Neutrophil (primary cell): Measurements from ENCODE around the gene PDIA5.

Experiments
- H3K27ac ChIP-seq: fragments of 200-600 bp; sonication (generic); 2 replicates; pipeline ENCODE4 v1.5.1; 2016; ENCODE audit warnings: mild to moderate bottlenecking, moderate library complexity
- H3K27me3 ChIP-seq: fragments of 200-600 bp; sonication (generic); 2 replicates; pipeline ENCODE4 v1.6.0; 2016; ENCODE audit warnings: mild to moderate bottlenecking
- H3K36me3 ChIP-seq: fragments of 200-600 bp; sonication (generic); 2 replicates; pipeline ENCODE4 v1.5.1; 2017
- H3K4me1 ChIP-seq, 2 experiments: fragments of 200-600 bp in 1 of 2; sonication (generic) in 1 of 2; 1 replicate in 1 of 2; 2 replicates in 1 of 2; pipeline versions ENCODE4 v1.5.1 to v1.6.1; 2013 to 2016; ENCODE audit warnings: low read depth in 1 of 2, low read length in 1 of 2, mild to moderate bottlenecking in 1 of 2, moderate library complexity in 1 of 2; ENCODE audit not compliant: control insufficient read depth in 1 of 2, insufficient read depth in 1 of 2
- H3K4me3 ChIP-seq, 2 experiments: fragments of 200-600 bp in 1 of 2; sonication (generic) in 1 of 2; 1 replicate in 1 of 2; 2 replicates in 1 of 2; pipeline ENCODE4 v1.5.1; 2013 to 2016; ENCODE audit warnings: low read depth in 1 of 2, low read length in 1 of 2, mild to moderate bottlenecking in 1 of 2, moderate library complexity in 1 of 2
- H3K9me3 ChIP-seq: fragments of 200-600 bp; sonication (generic); 2 replicates; pipeline ENCODE4 v1.5.1; 2016
- CTCF ChIP-seq: fragments of 200-600 bp; sonication (generic); IDR thresholded peaks from 2 replicates; pipeline ENCODE4 v1.5.1; 2016; ENCODE audit warnings: antibody characterized with exemption

PDIA5 gene

DNA sequence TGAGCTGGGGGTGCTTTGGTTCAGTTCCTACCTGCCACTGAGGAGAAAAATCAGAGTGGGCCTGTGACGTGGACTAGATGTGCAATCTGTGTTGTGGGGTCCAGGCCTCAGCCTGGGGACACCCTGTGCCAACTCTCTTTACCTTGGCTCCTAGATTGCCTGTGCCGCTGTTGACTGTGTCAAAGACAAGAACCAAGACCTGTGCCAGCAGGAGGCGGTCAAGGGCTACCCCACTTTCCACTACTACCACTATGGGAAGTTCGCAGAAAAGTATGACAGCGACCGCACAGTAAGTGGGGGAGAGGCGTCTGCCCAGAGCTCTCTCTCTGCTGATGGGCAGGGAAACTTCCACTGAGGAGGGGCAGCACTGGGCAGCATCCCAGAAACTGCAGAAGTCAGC is 94.3 kb downstream of the PDIA5 start:
- Histone ChIP-seq H3K27me3 (no peaks in the 10 kb centered on the region), H3K4me1 (no peaks in the 10 kb centered on the region), H3K4me3 (no peak overlapping the region), H3K27ac (no peak overlapping the region), H3K36me3 (no peaks in the 10 kb centered on the region), H3K9me3 (no peaks in the 10 kb centered on the region)
- no peak for TF ChIP-seq CTCF

- no peak for TF ChIP-seq CTCF
- Histone ChIP-seq H3K4me3 (no peak overlapping the region), H3K9me3 (no peaks in the 10 kb centered on the region), H3K36me3 (no peaks in the 10 kb centered on the region), H3K4me1 (no peaks in the 10 kb centered on the region), H3K27me3 (no peaks in the 10 kb centered on the region), H3K27ac (no peak overlapping the region)
These were observed 96.3 kb downstream of the PDIA5 start for GRCh38 chr3:123163141-123163540.

GRCh38 chr3:123165163-123165562 is 98.3 kb downstream of the PDIA5 start:
- no peak for TF ChIP-seq CTCF
- H3K27ac ChIP-seq, result no peak overlapping the region
- no peaks in the 10 kb centered on the region for H3K36me3 ChIP-seq
- no peak overlapping the region for H3K4me3 ChIP-seq
- no peaks in the 10 kb centered on the region for H3K4me1 ChIP-seq
- H3K9me3 ChIP-seq, result no peaks in the 10 kb centered on the region
- H3K27me3 ChIP-seq, result no peaks in the 10 kb centered on the region

DNA sequence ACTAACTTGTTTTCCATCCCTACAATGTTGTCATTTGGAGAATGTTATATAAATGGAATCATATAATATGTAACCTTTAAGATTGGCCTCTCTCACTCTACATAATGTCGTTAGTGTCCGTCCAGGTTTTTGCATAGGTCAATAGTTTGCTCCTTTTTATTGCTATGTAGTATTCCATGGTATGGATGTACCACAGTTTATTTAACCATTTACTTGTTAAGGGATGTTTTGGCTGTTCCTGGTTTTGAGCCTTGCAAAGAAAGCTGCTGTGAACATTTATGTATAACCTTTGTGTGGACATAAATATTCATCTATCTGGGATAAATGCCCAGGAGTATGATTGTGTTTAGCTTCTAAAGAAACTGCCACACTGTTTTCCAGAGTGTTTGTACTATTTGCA is 100.9 kb downstream of the PDIA5 start:
- no peak for TF ChIP-seq CTCF
- Histone ChIP-seq H3K4me3 (no peak overlapping the region), H3K27ac (no peak overlapping the region), H3K27me3 (no peaks in the 10 kb centered on the region), H3K9me3 (no peaks in the 10 kb centered on the region), H3K36me3 (no peaks in the 10 kb centered on the region), H3K4me1 (no peaks in the 10 kb centered on the region)

DNA sequence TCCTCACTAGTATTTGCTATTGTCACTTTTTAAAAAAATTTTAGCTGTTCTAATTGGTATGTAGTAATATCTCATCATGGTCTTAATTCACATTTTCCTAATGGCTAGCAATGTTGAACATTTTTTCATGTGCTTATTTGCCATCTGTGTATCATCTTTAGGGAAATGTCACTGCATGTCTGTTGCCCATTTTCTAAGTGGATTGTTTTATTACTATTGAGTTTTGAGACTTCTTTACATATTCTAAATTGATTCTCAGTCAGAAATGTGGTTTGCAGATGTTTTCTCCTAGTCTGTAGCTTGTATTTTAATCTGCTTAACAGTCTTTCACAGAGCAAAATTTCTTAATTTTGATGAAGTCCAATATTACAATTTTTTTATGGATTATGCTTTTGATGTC is 101.3 kb downstream of the PDIA5 start:
- Histone ChIP-seq H3K27ac (no peak overlapping the region), H3K4me3 (no peak overlapping the region), H3K27me3 (no peaks in the 10 kb centered on the region), H3K9me3 (no peaks in the 10 kb centered on the region), H3K4me1 (no peaks in the 10 kb centered on the region), H3K36me3 (no peaks in the 10 kb centered on the region)
- no peak for TF ChIP-seq CTCF

- TF ChIP-seq CTCF, result no peak
- Histone ChIP-seq H3K4me3 (no peak overlapping the region), H3K27me3 (no peaks in the 10 kb centered on the region), H3K4me1 (no peaks in the 10 kb centered on the region), H3K36me3 (no peaks in the 10 kb centered on the region), H3K27ac (no peak overlapping the region), H3K9me3 (no peaks in the 10 kb centered on the region)
These were observed 101.8 kb downstream of the PDIA5 start for GRCh38 chr3:123168605-123169004.
